Type B pancreatic cell (in vitro differentiated cells): ENCODE measurements around the gene CHRNB4. TPM values are rescaled to one million over a fixed set of nuclear protein-coding genes. Genes with fewer than 3 reads are reported as not detected.

ENCODE experiments used
- DNase-seq: peaks from one replicate; pipeline ENCODE4 v3.0.0; 2021; ENCODE audit warnings: mixed read lengths; ENCODE audit not compliant: unreplicated experiment; ENCODE audit errors: extremely low spot score
- H3K27ac Mint-ChIP-seq: 2 replicates; pipeline ENCODE4 v1.8.0; 2021; ENCODE audit warnings: mild to moderate bottlenecking, mixed read lengths
- H3K27me3 Mint-ChIP-seq: 2 replicates; pipeline ENCODE4 v1.8.0; 2021; ENCODE audit warnings: mixed read lengths
- H3K36me3 Mint-ChIP-seq: 2 replicates; pipeline ENCODE4 v1.8.0; 2021; ENCODE audit warnings: mixed read lengths
- H3K4me1 Mint-ChIP-seq: one replicate; pipeline ENCODE4 v1.8.0; 2021; ENCODE audit warnings: mixed read lengths; ENCODE audit not compliant: unreplicated experiment
- H3K4me3 Mint-ChIP-seq: 2 replicates; pipeline ENCODE4 v1.8.0; 2021; ENCODE audit warnings: mild to moderate bottlenecking, mixed read lengths
- H3K9me3 Mint-ChIP-seq: 2 replicates; pipeline ENCODE4 v1.8.0; 2021; ENCODE audit warnings: mixed read lengths
- total RNA-seq: library from RNA; stranded (reverse); gene quantifications from 2 replicates; pipeline ENCODE4 v1.2.1, GENCODE V29; 2021; ENCODE audit warnings: low replicate concordance
- TF ChIP-seq, protein P1 (sequence below): fragments of 200-600 bp; sonication (generic); conservative IDR thresholded peaks from 2 replicates; pipeline ENCODE4 v1.5.0; 2021; ENCODE audit warnings: antibody characterized with exemption, mild to moderate bottlenecking

The CHRNB4 gene
- total RNA-seq, 1 donor from 2014 or later: 3.8 TPM

DNA sequence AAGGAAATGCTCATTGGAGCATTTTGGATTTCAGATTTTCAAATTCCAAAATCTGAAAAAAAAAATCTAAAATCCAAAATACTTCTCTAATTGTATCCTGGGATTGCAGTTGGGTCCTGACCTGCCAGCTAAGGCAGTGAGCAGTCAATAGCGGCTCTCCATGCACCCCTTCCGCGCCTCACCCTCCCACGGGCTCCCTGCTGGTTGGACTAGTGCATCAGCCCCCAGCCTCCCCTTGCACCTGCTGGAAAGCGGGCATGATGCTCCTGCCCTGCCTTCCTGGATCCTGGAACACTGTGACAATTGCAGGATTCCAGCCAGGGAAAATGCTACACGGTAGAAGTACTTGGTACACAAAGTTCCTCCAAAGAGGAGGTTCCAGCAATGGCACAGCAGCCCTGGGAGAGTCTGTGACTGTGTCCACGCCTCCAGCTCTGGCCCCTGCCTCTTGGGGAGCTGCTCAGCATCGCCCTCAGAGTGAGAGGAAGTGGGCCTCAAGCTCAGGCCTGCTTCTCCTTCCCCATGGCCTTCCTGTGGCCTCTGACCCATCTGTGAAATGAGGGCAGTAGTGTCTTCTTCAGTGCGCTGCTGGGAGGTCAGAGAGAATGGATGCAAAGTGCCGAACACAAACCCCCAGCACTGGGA lies 39.5 kb upstream of the CHRNB4 start:
- no peaks in the 10 kb centered on the region for H3K9me3 Mint-ChIP-seq
- no peak overlapping the region for H3K27ac Mint-ChIP-seq
- TF ChIP-seq, protein P1, sequence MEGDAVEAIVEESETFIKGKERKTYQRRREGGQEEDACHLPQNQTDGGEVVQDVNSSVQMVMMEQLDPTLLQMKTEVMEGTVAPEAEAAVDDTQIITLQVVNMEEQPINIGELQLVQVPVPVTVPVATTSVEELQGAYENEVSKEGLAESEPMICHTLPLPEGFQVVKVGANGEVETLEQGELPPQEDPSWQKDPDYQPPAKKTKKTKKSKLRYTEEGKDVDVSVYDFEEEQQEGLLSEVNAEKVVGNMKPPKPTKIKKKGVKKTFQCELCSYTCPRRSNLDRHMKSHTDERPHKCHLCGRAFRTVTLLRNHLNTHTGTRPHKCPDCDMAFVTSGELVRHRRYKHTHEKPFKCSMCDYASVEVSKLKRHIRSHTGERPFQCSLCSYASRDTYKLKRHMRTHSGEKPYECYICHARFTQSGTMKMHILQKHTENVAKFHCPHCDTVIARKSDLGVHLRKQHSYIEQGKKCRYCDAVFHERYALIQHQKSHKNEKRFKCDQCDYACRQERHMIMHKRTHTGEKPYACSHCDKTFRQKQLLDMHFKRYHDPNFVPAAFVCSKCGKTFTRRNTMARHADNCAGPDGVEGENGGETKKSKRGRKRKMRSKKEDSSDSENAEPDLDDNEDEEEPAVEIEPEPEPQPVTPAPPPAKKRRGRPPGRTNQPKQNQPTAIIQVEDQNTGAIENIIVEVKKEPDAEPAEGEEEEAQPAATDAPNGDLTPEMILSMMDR: no peak
- DNase-seq: no peak
- peaks cover 2% of the 10 kb centered on the region for H3K27me3 Mint-ChIP-seq
- H3K36me3 Mint-ChIP-seq: no peaks in the 10 kb centered on the region
- peaks cover 37% of the 10 kb centered on the region for H3K4me1 Mint-ChIP-seq
- H3K4me3 Mint-ChIP-seq: no peak overlapping the region

DNA sequence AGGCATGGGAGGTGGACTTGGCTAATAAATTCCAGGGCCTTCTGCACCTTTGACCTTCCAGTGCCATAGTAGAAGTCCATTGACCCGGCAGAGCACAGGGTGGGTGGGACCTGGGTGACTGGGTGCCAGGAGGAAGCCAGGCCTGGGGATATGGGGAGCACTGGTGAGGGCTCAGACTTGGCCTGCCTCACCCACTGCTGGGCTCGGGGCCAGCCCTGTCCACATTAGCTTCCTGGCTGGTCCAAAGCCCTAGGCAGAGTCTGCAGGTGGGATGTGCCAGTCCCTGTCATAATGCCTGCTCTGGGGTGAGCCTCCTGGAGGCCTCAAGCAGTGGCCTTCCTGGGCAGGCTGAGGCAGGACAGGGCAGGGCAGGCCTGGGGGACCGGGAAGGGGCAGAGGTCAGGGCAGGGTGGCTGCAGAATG lies 38.1 kb upstream of the CHRNB4 start:
- Mint-ChIP-seq H3K4me1 (peaks cover 26% of the 10 kb centered on the region), H3K4me3 (no peak overlapping the region), H3K9me3 (no peaks in the 10 kb centered on the region), H3K36me3 (no peaks in the 10 kb centered on the region), H3K27me3 (peaks cover 2% of the 10 kb centered on the region), H3K27ac (no peak overlapping the region)
- DNase-seq: no peak
- TF ChIP-seq, protein P1: no peak

DNA sequence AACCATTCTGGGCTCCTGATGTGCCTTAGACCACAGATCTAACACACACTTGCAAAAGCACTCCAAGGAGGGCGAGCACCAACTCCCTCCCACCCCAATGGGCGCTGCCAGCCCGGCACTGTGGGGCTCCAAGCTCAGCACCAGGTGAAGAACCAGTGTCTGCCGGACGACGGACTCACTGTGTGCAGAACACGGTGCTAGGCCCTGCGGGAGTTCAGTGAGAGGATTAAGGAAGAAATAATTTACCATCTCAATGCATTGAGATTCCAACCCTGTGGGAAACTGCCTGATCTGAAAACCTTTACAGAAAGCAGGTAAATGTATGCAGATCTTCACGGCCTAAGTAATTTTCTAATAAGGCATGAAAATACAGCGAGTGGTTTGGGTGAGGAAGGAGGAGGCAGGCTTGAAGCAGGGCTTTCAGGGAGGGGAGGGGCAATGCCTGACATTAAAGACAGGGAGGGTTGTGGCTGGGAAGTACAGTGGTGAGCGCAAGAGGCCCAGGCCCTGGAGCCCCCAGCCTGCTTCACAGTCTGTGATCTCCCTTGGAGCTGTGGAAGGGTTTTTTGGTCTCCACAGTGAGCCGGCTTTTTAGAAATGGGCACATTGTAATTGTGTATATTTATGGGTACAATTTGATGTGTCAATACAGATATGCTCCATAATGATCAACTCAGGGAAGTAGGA lies 35.6 kb upstream of the CHRNB4 start:
- Mint-ChIP-seq H3K27me3 (peaks cover 5% of the 10 kb centered on the region), H3K4me1 (peaks cover 30% of the 10 kb centered on the region), H3K4me3 (no peak overlapping the region), H3K36me3 (no peaks in the 10 kb centered on the region), H3K9me3 (no peaks in the 10 kb centered on the region), H3K27ac (no peak overlapping the region)
- DNase-seq: no peak
- TF ChIP-seq, protein P1: no peak

DNA sequence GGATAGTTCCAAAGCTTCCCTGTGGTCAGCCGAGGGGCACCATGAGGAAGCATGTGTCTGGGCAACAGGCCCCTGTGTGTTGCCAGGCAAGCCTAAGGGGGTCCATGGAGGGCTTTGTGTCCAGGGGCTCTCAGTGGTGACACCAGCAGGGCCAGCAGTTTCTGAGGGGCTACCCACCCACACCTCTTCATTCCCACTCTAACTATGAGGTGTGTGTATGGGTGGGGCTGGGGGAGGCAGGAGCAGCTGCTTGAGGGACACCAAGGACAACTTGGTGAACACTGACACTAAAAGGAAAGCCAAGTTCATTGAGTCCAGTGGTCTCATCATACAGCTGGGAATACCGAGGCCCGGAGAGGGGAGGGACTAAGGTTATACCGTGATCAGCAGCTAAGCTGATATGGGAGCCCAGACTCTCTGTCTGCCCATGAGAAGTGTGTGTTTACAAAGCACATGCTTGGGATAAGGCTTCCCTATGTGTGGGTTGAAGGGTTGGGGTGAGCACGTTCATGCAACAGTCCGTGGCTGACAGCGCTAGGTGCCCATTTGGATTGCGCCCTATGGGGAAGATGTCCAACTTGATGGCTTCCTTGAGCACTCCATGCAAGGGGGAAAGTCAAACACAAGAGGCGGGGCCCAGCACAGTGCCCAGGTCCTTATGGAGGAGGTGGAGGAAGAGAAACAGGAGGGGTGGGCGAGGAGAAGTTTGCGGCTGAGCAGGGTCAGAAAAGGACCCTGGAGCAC lies 34.8 kb upstream of the CHRNB4 start:
- Mint-ChIP-seq H3K9me3 (no peaks in the 10 kb centered on the region), H3K36me3 (no peaks in the 10 kb centered on the region), H3K27me3 (peaks cover 8% of the 10 kb centered on the region), H3K4me1 (peaks cover 28% of the 10 kb centered on the region), H3K27ac (peak overlapping the region; percentile 27), H3K4me3 (no peak overlapping the region)
- TF ChIP-seq, protein P1: no peak
- no peak for DNase-seq

DNA sequence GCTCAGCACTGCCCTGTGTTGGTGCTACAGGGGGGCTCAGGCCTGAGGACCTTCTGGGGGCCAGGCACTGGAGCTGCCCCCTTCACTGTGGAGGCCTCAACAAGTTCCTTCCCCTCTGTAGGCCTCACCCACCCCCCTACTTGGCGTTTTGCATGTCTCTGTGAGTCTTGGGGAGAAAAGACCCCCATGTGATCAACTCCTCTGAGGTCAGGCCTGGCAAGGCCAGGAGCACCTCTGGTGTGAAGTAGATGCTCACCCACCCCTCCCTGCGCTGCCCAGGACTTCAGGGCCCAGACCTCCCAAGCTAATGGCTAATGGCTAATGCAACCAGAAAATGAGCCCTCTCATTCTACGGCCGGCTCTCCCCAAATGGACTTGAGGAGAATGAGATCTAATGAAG lies 34.2 kb upstream of the CHRNB4 start:
- Mint-ChIP-seq H3K27me3 (peaks cover 8% of the 10 kb centered on the region), H3K36me3 (no peaks in the 10 kb centered on the region), H3K9me3 (no peaks in the 10 kb centered on the region), H3K4me3 (no peak overlapping the region), H3K4me1 (peaks cover 28% of the 10 kb centered on the region), H3K27ac (no peak overlapping the region)
- no peak for DNase-seq
- TF ChIP-seq, protein P1: no peak
